ENCODE results near the gene LPCAT3.

GRCh38 chr12:7039403-7039802 is 21.1 kb upstream of the LPCAT3 start:
- TF ChIP-seq CTCF (conservative IDR thresholded peaks at IDR 0.05; ENCODE audit: low read length) = no peak
- no peak for TF ChIP-seq EZH2phosphoT487 (IDR thresholded peaks at IDR 0.05; ENCODE audit: borderline replicate concordance)
